GM12872 (cell line): ENCODE results near the gene EYA2.

Experiments used
- TF ChIP-seq, protein P1 (sequence below): IDR thresholded peaks from 3 replicates; pipeline ENCODE4 v1.5.1; 2011; ENCODE audit warnings: low read depth, mild to moderate bottlenecking, low read length, moderate library complexity; ENCODE audit not compliant: insufficient read depth

The EYA2 gene

DNA sequence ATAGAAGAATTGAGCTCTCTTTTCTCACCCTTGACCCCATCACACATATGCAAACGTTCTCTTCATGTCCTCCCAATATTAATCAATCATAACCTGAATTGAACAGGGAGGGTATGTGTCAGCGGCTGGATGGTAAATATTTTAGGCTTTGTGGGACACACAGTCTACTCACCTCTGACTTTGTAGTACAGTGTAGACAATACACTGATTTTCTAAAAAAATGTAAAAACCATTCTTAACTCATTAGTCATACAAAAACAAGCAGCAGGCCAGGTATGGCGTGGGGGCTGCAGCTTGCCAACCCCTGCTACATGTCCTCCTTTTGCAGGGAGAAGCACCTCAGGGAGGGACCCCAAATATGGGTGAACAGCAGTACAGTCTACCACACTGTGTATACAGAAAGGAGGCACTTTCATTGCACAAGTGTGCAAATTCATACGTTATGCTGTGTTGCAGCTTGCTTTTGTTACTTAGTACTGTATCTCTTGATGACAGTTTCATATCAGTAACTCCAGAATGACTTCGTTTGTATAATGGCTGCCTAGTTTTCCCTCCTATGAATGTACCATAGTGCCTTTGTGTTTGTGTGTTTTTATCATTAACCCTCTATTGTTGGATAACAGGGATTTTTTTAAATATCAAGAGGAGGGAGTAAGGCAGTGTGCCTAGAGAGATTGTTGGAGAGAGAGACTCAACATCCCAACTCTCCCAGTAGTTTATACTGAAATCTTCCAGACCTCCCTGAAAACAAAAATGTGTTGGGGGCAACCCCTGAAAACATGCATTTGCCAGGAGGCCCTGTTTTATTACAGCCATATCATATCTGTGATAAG, 247.5 kb downstream of the EYA2 start:
- TF ChIP-seq, protein P1, sequence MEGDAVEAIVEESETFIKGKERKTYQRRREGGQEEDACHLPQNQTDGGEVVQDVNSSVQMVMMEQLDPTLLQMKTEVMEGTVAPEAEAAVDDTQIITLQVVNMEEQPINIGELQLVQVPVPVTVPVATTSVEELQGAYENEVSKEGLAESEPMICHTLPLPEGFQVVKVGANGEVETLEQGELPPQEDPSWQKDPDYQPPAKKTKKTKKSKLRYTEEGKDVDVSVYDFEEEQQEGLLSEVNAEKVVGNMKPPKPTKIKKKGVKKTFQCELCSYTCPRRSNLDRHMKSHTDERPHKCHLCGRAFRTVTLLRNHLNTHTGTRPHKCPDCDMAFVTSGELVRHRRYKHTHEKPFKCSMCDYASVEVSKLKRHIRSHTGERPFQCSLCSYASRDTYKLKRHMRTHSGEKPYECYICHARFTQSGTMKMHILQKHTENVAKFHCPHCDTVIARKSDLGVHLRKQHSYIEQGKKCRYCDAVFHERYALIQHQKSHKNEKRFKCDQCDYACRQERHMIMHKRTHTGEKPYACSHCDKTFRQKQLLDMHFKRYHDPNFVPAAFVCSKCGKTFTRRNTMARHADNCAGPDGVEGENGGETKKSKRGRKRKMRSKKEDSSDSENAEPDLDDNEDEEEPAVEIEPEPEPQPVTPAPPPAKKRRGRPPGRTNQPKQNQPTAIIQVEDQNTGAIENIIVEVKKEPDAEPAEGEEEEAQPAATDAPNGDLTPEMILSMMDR = no peak

DNA sequence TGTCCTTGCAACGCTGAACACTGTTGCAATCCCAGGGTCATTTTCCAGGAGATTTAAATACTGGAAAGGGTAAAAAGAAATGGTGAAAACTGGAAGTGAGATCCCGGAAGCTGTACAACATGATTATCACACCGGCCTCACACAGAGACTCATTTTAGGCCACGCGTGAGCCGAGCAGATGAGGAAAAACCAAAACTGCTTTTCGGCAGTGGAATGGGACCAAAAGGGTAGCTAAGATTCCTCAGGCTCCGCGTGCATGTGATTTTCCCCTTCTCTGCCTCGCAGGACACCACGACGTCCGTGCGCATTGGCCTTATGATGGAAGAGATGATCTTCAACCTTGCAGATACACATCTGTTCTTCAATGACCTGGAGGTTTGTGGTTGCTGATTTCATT, 248.1 kb downstream of the EYA2 start:
- TF ChIP-seq, protein P1 = no peak

DNA sequence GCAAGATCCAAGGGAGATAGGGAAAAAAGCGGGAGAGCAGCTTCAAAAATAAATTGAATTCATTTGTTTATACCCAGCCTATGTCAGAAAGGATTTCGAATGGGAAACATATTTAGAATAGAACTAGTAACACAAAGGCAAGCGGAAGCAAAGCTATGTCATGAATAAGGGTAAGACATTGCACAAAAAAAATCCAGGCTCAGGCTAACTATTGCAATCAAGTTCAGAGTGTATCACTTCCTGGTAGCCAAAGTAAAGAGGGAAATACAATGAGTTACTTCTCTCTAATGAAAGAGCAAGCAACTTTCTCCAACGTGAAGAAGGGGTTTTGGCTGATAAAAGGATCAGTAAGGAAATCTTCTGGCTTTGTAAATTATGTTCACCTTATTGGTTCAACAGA, 249.0 kb downstream of the EYA2 start:
- TF ChIP-seq, protein P1 = no peak

DNA sequence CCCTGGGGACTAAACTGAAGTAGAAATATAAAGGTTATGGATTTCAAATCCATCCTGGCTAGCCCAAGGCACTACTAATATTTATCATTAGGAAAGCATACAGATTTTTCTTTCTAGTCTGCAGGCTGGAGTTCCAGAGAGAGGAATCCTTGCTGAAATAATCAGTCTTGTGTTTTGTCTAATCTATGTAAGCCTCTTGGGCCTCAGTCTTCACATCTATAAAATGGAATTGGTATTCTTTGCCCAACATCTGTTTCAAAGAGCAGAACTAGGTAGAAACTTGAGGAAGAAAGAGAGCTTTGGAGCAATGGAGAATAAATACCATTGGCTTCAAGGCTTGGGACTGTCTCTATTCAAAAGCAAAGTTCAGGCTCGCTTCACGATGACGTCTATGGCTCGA, 249.8 kb downstream of the EYA2 start:
- TF ChIP-seq, protein P1 = no peak

DNA sequence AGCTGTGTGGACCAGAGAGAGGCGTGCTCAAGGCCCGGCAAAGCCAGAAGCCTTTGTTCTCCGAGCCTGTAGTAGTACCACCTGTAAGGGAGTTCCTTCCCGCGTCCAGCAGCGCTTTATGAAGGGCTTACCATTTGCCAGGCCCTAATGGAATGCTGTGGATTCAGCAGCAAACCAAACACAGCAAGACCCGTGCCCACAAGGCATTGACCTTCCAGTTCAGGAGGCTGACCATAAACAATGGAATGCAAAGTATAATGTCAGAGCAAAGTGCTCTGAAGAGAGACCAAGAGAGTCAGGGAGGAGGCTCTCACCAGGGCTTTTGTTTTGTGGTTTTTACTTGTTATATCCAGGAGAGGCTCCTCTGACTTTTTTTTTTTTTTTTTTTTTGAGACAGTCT, 252.0 kb downstream of the EYA2 start:
- TF ChIP-seq, protein P1 = no peak

DNA sequence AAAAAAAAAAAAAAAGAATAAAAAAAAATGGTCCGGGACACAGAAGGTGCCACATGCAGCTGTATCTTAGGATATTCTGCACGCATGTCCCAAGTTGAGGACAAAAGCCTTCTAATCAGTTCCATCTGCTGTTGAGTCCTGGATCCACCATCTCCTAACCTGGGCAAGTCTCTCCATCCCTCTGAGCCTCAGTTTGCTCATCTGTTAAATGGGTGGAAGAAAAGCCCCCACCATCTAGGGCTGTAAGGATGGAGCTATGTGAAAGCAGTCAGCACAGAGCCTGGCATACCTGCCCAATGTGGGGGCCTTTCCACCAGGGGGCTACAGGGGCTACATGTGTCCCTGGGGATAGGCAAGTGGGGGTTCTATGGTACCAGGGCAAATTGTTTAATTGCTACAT, 253.4 kb downstream of the EYA2 start:
- TF ChIP-seq, protein P1 = no peak

DNA sequence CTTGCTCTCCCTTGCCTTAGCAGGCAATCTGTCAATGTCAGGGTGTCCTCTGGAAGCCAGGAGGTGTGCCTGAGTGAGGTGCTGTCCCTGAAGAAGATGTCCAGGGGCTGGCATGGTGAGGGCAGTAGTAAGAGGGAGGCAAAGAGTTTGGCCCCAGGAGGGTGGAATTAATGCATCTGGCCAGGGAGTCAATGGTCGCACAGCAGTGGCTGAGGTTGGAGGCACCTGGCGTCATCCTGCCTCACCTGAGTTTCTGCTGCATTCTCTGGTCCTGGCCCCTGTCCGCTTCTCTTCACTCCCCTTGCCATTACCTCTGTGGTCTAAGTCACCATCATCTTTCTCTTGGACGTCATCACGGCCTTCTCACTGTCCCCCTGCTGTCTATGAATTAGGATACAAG, 255.3 kb downstream of the EYA2 start:
- TF ChIP-seq, protein P1 = no peak
